CD4-positive, alpha-beta T cell treated with Interleukin-10 for 1 hour (primary cell): ENCODE data around the gene CHRM2.

Source experiments
- DNase-seq: peaks from one replicate; pipeline ENCODE4 v3.0.0-alpha.2; 2020

CHRM2 gene

GRCh38 chr7:137036768-137037167 lies 168.3 kb downstream of the CHRM2 start:
- no peak for DNase-seq

GRCh38 chr7:137038706-137039105 lies 170.3 kb downstream of the CHRM2 start:
- DNase-seq: no peak

GRCh38 chr7:137040745-137041144 lies 172.3 kb downstream of the CHRM2 start:
- DNase-seq: no peak

GRCh38 chr7:137045573-137045972 lies 177.1 kb downstream of the CHRM2 start:
- DNase-seq: no peak

- no peak for DNase-seq
Observed at GRCh38 chr7:137069249-137069963, 201.0 kb downstream of the CHRM2 start.
